Middle frontal gyrus (tissue), 1 donor: ENCODE measurements around the gene AMER3.

Experiments
- DNase-seq: peaks from one replicate; pipeline ENCODE4 v3.0.0-alpha.2; 2015; ENCODE audit warnings: low spot score; ENCODE audit errors: extremely low spot score

The AMER3 gene

GRCh38 chr2:130749641-130750040 is 5.7 kb upstream of the AMER3 start:
- no peak for DNase-seq

DNA sequence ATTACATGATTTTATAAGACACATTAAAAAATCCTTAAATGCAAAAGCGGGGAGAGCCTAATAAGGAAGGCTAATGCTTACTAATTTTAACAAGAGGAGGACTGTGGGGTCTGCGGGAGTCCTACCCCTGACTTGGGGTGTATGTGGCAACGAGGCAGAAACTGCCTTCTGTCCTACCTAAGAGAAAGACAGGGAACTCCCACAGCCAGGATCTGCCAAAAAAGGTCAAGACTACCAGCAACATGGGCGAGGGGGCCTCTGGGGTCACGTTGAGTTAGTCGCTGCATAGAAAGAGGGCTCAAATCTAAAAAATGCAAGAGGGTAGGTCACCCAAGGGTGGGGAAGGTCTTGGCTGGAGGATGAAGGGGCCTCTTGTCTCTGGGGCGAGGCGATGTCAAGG is 529 bp upstream of the AMER3 start:
- no peak for DNase-seq

- DNase-seq: no peak
Observed at GRCh38 chr2:130756053-130756873, 923 bp downstream of the AMER3 start.

- DNase-seq: no peak
Observed at GRCh38 chr2:130756874-130757668, 1.7 kb downstream of the AMER3 start.

- DNase-seq: no peak
Observed at GRCh38 chr2:130759906-130760753, 4.8 kb downstream of the AMER3 start.

DNA sequence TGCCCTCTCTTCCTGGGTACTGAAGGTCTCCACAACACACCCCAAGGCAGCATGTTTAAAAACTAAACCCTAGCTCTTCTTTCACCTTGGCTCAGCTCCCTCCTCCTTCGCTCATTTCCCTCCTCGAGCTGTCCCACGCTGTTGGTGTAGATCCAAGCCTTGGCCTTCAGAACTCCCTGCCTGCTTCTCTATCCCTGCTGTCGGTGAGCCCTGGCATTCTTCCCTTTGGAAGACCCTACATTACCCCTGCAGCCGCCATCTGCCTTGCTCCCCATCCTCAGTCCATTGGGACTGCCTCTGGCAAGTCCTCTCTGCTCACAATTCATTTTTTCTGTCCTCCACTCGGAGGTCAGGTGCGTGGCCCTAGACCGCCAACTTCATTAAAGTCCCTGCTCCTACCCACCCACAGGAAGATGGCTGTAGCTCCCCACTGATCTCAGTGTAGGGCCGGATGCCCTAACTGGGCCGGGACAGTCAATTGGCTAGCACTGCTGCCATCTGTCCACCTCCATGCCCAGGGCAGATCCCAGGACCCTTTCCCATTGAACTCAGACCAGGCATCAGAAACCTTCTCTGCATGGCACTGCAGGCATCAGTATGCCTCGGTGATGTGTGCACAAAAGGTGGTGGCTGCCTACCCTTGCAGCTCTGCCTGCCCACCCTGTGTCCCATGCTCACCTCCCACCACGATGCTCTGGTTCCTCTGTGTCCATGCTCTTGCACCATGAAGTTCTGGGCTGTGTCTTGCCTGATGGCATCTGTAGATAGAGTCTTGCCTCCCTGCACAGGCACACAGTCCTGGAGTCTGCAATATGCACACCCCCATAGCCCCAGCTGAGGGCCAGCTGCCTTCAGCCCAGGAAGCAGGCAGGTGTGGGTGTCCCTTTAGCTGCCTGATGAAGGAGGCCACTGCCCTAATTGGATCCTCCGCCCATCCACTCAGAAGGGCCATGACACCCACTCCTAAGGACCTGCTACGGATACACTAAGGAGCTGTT is 5.7 kb downstream of the AMER3 start:
- no peak for DNase-seq

DNA sequence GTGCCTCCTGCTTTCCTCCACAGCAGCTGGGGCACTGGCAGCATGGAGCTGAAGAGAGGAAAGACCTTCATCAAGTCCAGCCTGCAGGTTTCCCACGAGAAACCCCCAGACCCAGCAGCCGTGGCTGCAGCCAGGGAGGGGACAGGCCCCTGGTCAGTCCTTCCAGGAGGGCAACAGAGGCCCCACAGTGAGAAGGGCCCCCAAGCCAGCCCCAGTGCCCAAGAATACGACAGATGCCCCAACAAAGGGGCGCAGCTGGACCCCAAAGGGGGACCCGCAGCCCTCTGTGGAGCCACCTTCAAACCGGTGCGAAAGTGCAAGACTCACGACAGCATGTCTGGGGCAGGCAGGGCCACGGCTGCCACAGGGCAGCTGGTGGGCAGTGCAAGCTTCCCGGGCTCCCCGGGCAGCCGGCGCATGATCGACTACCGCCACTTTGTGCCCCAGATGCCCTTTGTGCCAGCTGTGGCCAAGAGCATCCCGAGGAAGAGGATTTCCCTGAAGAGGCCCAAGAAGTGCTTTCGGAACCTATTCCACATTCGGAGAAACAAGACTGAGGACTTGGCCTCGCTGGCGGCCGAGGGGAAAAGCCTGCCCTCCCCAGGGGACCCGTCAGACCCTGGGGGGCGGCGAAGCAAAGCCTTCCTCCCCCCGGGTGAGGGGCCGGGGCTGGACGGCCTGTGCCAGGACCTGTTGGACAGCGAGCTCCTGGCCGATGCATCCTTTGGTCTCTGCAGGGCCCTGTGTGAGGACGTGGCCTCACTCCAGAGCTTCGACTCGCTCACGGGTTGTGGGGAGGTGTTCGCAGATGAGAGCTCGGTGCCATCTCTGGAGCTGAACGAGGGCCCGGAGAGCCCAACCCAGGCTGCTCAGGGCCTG is 6.9 kb downstream of the AMER3 start:
- DNase-seq: no peak

DNA sequence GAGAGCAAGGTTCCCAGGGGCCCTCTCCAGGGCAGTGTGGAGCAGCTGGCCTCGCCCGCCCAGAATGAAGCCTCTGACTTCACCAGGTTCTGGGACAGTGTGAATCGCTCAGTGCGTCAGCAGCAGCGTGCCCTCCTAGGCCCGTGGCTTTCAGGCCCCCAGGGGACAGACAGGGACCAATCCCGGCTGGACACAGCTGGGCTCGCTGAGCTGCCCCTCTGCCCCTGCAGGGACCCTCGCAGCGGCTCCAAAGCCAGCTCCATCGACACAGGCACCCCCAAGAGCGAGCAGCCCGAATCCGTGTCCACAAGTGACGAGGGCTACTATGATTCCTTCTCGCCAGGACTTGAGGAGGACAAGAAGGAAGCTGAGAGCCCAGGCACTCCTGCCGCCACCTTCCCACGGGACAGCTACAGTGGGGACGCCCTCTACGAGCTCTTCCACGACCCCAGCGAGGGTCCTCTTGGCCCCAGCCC is 7.6 kb downstream of the AMER3 start:
- no peak for DNase-seq

DNA sequence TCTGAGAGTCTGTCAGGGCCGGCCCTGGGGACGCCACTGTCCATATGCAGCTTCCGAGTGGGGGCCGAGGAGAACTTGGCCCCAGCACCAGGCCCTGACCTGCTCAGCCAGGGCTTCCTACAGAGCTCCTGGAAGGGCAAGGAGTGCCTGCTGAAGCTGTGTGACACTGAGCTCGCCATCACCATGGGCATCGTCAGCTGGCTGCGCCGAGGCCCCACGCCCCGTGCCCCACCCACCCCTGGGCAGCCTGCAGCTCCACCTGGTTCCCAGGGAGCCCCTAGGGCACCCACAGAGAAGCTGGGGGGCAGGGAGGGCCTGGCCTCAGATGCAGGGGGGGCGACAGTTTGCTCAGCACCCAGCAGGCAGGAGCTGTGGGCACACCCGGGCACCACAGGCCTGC is 8.1 kb downstream of the AMER3 start:
- no peak for DNase-seq

DNA sequence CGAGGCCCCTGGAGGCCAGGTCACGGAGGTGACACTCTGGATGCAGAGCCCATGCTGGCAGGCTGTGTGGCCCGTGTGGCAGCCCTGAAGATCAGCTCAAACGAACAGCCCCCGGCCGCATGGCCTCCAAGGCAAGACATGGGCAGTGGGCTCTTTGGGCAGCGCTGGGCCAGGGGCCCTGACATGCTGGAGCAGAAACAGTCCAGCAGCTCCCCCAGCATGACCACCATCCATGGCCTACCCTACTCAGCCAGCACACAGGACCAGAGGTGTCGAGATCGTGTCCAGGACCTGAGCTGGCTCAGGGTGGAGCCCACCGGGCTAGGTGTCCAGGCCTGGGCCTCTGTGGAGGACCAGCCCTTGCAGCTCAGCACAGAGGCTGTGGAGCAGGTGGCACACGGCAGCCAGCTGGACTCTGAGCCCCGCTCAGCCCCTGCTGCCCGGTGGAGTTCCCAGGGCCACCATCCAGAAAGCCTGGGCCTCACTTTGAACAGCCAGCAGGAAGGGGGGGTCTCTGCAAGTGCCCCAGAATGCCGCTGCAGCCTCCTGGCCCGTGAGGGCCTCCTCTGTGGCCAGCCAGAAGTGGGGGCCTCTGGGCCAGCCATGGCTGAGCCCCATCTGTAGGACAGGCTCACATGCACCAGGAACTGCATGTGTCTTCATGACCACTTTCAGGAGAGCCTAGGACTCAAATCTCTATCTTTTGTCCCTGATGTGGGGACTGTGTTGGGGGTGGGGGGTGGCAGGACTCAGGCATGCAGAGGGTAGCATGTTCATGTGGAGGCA is 8.9 kb downstream of the AMER3 start:
- DNase-seq: no peak

- no peak for DNase-seq
Observed at GRCh38 chr2:130764821-130765115, 9.4 kb downstream of the AMER3 start.

DNA sequence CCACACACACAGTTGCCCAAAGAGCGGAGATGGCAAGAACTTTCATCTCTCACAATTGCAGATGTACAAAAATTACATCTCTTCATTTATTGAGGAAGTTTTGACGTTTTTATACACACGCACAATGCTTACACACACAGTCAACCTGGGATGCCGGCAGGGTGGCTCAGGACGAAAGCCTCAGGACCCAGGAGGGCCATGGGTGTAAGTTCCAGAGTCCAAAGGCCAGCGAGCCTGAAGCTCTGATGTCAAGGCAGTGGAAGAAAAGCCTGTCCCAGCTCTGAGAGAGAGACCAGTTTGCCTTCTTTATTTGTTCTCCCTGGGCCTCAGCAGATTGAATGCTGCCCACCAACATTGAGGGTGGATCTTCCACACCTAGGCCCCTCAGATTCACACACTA is 10.1 kb downstream of the AMER3 start:
- DNase-seq: no peak

- DNase-seq: no peak
Observed at GRCh38 chr2:130766037-130766436, 10.7 kb downstream of the AMER3 start.

- no peak for DNase-seq
Observed at GRCh38 chr2:130766711-130767407, 11.5 kb downstream of the AMER3 start.

GRCh38 chr2:130767408-130767775 is 12.1 kb downstream of the AMER3 start:
- DNase-seq: no peak

GRCh38 chr2:130768191-130768855 is 13.0 kb downstream of the AMER3 start:
- no peak for DNase-seq

- no peak for DNase-seq
Observed at GRCh38 chr2:130769343-130769907, 14.1 kb downstream of the AMER3 start.
